ELF-1 (cell line): ENCODE data around the gene SH2D1A.
"Not testable (repeated sequence)": the region's sequence is repeated elsewhere in the genome, so short reads cannot be mapped to it uniquely, and the experiment has no call there.

Source experiments
- DNase-seq: peaks from one replicate; pipeline ENCODE4 v3.0.0-alpha.2; 2016; ENCODE audit warnings: low read depth, low spot score

The SH2D1A gene

GRCh38 chrX:124346117-124346876 is at the start of gene SH2D1A:
Gene SH2D1A (plus strand): TSS chrX:124346563. CDS start chrX:124346643, 80 bp downstream.
- no peak for DNase-seq

DNA sequence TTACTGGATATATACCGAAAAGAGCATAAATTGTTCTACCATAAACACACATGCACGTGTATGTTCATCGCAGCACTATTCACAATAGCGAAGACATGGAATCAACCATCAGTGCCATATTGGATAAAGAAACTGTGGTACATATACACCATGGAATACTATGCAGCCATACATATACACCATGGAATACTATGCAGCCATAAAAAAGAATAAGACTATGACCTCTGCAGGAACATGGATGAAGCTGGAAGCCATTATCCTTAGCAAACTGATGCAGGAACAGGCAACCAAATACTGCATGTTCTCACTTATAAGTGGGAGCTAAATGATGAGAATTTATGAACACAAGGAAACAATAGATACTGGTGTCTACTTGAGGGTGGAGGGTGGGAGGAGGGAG is 47.0 kb upstream of the SH2D1A start:
- DNase-seq, result not testable (repeated sequence)

DNA sequence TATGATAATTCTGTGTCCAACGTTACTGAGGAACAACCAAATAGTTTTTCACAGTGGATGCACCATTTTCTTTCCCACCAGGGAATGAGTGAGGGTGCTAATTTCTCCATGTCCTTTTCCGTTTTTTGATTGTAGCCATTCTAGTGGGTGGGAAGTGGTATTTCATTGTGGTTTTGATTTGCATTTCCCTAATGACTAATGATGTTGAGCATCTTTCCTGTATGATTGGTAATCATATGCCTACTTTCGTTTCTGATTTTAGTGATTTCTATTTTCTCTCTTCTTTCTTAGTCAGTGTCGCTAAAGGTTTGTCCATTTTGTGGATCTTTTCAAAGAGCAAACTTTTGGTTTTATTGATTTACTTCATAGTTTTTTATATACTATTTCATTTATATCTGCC is 46.0 kb upstream of the SH2D1A start:
- no peak for DNase-seq

- no peak for DNase-seq
Observed at GRCh38 chrX:124307253-124307907, 39.0 kb upstream of the SH2D1A start.

GRCh38 chrX:124325732-124326131 is 20.6 kb upstream of the SH2D1A start:
- no peak for DNase-seq

DNA sequence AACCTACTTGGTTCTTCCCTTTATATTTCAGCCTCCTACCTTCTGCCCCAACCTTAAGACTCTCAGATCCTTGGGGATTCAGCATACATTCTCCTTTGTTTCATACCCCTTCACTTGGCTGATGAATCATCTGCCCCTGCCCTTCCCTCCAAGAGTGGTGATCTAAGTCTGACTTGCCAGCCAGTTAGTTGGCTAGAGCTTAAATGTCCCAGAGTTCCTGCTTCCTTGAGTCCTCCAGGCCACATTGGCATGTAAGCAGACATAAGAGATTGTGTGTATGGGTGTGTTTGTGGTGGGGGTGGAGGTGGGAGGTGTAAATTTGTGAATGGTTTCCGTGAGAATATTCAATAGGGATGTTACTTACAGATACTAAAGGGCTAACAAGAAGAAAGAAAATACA is 17.6 kb upstream of the SH2D1A start:
- DNase-seq, result no peak

- DNase-seq, result no peak
Observed at GRCh38 chrX:124332481-124333424, 13.6 kb upstream of the SH2D1A start, which contains the start of gene TEX13D. Gene TEX13D (plus strand): TSS chrX:124332660. CDS start chrX:124332918, 258 bp downstream.

DNA sequence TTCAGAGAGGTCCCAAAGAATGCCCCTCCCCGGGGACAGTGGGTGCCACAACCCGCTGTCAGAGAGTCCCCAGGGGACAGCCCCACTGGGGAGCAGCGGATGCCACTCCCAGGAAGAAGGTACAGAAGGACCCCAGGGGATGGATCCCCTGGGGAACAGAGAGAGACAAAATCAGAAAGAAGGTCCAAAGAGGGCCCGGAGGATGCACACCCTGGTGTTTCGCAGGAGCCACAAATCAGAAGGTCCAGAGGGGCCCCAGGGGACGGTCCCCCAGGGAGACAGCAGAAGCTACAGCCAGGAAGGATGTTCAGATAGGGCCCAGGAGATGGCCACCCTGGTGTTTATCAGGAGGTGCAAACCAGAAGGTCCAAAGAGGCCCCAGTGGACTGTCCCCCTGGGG is 12.5 kb upstream of the SH2D1A start:
- DNase-seq, result no peak

DNA sequence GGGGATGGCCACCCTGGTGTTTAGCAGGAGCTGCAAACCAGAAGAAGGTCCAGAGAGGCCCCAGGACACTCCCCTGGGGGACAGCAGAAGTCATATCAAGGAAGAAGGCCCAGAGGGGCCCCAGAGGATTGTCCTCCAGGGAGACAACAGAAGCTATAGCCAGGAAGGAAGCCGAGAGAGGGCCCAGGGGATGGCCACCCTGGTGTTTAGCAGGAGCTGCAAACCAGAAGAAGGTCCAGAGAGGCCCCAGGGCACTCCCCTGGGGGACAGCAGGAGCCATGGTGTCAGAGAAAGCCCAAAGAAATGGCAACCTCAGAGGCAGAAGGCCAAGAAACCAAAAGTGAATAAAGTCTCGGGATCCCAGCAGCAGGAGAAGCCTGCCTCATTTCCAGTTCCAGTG is 11.8 kb upstream of the SH2D1A start:
- DNase-seq, result not testable (repeated sequence)

- no peak for DNase-seq
Observed at GRCh38 chrX:124335598-124335997, 10.8 kb upstream of the SH2D1A start.

- no peak for DNase-seq
Observed at GRCh38 chrX:124337916-124338315, 8.4 kb upstream of the SH2D1A start.

- DNase-seq, result no peak
Observed at GRCh38 chrX:124338733-124339514, 7.4 kb upstream of the SH2D1A start.

DNA sequence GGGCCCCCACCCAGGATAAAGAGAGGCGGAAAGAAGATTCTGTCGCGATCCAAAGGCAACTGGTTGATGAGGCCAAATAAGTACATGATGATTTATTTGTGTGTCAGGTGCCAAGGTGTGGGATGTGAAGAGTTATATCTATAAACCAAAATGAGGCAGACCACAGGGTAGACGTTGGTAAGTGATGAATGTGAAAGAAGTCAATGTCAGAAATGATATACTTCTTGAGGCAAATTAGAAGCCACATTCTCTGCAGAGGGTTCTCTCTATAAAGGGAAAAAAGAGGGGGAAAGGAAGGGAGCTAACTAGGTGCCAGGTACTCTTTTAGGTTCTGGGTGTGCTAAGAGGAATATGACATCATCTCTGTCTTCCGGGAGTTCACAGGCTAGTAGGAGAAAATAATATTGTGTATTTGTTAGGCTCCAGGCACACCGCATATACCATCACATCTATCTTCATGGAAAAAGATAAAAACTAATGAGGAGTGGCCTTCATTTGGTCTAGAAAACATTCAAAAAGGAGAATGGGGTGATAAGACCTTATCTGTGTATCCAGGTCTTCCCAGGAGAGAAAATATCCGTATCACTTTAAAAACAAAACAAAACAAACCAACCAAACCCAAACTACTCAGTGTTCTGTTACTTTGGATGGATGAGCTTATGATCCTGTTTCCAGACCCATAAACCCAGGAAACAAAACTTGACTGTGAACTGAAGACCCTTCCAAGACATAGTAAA is 4.8 kb upstream of the SH2D1A start:
- no peak for DNase-seq

- no peak for DNase-seq
Observed at GRCh38 chrX:124342174-124342867, 4.0 kb upstream of the SH2D1A start.

DNA sequence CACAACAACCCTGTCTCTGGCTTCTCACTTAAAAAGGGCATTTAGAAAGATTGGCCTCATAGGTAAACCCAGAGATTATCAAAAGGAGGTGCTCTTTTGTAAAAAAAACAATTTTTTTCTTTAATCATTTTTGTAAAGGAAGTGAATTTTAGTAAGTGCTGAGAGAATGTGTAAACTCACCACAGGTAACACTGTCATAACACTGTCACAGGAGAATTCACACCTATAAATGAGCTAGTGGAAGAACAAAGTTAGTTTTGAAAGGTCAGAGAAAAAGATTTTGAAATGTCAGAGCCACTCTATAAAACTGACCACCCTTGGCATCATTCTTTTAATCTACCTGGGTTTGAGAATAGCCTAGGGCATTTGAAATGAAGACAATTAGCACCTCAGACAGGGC is 3.3 kb upstream of the SH2D1A start:
- no peak for DNase-seq

DNA sequence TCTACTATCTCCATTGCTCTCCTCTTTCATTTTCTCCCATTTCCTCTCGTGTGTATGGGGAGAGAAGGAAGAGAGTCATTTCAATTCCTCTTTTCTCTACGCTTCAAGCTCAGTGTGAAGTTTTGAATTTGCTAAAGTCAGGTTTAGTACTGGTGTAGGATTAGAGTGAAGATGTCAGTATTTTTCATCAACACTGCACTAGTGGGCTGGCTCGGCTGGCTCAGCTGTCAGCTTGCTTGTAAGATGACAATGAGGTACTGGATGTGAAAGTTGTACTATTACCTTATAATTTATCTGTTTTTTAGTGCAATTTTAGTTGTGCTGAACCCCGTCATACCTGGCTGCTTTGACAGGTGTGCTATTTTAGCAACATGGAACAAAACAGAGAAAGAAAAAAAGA is 2.1 kb upstream of the SH2D1A start:
- DNase-seq, result no peak

- no peak for DNase-seq
Observed at GRCh38 chrX:124346877-124347241, 496 bp downstream of the SH2D1A start.

DNA sequence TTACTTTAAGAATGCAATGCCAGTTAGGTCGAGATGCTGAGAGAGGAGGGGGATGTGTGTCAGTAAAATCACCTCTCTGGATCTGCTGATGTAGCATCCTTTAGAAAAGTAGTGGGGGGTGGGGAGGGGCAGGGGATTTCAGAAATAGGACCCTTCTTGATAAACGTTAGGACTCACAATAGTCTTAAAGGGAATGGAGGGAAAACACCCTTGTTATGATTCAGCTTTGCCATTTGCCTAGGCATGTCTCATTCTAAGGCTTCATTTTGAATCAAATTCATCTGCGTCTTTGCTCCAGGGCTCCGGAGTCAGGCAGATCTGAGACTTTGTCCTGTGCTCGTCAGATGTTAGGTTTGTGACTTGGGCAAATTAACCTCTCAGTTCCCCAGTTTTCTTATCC is 879 bp downstream of the SH2D1A start:
- no peak for DNase-seq

GRCh38 chrX:124348182-124348581 is 1.8 kb downstream of the SH2D1A start:
- DNase-seq, result no peak

GRCh38 chrX:124348885-124349453 is 2.6 kb downstream of the SH2D1A start:
- DNase-seq, result no peak
